Fibroblast of upper back skin (primary cell): ENCODE results near the gene SYNJ2.

ENCODE experiments used
- DNase-seq: peaks from one replicate; pipeline ENCODE4 v3.0.0-alpha.2; 2013

Gene SYNJ2

DNA sequence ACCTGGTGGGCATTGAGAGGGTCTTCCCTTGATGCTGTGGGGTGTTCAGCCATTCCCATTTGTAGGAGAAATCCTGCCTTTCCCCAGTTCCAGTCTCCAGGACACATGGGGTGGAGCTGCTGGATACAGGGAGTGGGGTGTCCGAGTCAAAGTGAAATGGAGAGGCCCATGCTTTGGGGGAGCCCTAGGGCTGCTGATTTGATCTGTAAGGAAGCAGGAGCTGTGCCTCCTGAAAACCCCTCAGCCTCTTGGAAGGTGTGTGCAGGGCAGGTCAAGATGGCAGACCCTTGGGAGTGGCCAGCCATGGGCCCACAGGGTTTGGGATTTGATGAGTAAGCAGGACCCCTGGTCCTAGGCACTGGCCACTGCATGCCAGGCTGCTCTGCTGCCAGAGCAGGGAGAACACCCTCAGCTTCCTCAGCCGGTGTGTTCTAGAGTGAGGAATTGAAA is 104.4 kb downstream of the SYNJ2 start:
- no peak for DNase-seq

DNA sequence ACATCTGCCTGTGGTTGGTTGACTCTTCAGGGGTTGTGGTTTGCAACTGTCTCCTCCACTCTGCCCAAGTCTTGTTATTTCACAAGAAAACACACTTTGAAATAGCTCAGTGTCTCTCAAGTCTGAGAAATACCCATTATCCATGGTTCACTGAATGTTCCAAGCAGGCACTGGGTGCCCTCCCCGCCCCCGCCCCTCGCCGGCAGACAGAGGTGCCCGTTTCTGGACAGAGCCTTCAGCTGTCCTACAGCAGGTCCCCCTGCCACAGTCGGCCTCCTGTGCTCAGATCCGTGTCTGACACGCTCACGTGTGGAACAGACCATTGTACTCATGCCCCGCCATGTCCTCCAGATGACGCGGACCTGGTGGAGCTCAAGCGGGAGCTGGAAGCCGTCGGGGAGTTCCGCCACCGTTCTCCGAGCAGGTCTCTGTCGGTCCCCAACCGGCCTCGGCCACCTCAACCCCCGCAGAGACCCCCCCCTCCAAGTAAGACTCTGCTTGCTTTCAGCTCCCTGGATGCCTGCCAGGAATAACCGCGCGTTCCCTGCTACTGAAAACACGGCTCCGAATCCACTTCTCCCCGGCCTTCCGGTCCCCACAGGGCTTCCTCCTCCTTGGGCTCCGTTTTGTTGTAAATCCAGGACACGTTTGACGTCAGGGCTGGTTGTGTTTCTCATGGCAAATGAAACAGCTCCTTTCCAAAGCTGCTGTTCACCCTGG is 105.0 kb downstream of the SYNJ2 start:
- peak; percentile 77 for DNase-seq

DNA sequence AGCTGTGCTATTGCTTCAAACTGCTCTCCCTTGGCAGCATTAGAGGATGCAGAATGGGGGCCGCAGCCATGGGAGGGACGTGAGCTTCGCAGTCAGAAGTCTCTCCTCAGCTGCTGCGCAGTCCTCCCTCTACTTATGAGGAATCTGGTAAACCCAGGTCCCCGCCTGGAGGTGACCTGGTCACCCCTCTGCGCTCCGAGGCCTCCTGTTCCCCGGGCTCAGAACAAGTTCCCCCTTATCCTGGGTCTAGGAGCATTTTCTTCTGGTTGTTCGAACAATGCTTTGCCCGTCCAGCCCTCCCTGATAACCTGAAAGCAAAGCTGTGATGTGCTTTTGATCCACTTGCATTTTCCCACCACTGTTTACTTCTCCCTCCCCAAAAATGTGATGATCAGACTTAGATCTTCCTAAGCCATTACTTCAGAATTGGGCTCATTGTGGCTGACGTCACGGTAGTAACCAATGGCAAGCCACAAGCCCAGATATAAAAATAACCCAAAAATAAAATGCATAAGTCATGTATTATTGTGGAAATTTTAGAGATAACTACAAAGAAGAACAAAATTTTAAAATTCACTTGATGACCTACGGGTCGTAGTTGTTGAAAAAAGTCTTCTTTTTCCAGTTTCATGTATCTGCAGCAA is 105.7 kb downstream of the SYNJ2 start:
- no peak for DNase-seq

DNA sequence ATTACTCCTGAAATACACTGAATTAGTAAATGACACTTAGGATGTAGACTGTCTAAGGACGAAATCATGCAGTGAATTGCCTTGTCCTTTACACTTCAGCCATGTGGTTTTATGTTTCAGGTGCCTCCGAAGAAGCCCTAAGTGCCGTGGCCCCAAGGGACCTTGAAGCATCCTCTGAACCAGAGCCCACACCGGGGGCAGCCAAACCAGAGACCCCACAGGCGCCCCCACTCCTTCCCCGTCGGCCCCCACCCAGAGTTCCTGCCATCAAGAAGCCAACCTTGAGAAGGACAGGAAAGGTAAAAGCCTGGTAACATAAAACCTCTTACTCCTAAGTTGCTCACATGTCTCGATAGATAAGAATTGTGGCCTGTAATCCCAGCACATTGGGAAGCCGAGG is 111.1 kb downstream of the SYNJ2 start:
- DNase-seq: no peak

DNA sequence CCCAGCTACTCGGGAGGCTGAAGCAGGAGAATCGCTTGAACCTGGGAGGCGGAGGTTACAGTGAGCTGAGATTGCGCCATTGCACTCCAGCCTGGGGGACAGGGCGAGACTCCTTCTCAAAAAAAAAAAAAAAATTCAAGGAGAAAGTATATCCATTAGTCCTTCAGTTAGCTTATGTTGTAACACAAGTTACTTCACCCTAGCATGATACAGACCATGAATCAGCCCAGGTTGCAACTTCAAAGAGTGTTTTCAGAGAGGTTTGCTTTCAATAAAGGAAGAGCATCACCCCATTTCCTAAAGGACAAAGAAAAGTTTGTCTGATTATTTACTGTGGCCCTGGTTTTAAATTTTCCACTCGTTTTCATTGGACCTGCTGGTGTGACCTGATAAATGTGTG is 113.4 kb downstream of the SYNJ2 start:
- DNase-seq: no peak

DNA sequence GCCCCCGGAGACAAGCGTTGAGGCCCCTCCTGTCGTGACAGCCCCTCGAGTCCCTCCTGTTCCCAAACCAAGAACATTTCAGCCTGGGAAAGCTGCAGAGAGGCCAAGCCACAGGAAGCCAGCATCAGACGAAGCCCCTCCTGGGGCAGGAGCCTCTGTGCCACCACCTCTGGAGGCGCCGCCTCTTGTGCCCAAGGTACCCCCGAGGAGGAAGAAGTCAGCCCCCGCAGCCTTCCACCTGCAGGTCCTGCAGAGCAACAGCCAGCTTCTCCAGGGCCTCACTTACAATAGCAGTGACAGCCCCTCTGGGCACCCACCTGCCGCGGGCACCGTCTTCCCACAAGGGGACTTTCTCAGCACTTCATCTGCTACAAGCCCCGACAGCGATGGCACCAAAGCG is 114.0 kb downstream of the SYNJ2 start:
- DNase-seq: no peak

DNA sequence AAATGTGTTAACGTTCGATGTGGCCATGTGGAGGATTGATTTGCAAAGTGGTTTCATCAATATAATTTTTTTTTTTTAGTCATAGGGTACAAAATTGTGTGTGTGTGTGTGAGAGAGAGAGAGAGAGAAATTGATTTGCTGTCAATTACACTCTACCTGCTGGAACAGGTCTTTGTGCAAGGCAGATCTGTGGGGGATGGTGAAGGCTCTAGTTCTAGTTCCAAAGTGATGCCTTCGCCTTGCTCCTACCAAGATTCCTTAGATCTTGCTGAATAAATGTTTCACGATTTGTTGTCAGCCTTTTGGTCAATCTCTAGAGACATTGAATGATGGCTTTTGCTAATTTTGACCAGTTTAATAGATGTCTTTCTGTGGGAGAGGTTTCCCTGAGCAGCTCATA is 121.6 kb downstream of the SYNJ2 start:
- DNase-seq: no peak

DNA sequence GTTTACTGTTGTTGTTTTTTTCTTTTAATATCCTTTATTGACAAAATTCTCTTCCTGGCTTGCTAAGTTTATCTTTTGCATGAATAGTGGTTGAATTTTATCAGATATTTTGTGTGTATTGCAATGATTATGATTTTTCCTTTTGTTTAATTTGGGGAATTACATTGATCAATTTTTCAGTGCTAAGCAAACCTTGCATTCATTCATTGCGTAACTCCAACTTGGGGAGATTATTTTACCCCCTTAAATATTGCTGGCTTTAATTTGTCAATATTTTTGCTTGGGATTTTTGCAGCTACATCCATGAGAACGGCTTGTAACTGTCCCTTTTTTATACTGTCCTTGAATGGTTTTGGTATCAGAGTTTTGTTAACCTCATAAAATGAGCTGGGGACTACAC is 123.0 kb downstream of the SYNJ2 start:
- DNase-seq: no peak

DNA sequence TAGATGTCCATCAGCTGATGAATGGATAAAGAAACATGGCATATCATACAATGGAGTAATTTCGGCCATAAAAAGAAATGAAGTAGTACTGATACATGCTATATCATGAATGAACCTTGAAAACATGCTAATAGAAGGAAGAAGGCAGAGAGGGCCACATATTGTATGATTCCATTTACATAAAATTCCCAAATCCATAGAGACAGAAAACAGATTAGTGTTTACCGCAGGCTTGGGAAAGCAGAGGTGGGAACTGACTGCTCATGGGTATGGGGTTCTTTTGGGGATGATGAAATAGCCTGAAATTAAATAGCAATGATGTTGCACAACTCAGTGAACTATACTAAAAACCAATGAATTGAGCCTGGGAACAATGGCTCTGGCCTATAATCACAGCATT is 128.1 kb downstream of the SYNJ2 start:
- DNase-seq: peak; percentile 12

DNA sequence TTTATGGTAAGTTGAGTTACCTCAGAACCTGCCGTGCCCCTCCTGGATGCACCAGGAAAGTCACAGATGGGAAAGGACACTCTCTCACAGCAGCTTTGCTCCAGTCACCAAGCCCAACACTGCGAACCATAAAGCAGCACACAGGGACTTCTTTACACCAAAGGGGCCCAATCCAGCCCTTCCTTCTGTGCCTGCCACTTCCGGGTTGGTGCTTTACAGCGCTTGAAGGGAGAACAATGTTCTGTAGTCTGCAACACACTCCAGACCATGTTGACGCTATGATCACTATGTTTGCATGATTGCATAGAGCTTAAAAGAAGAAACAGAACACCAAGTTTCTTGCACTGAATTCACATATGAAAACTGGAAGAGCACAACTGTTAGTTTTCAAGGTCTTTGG is 129.3 kb downstream of the SYNJ2 start:
- no peak for DNase-seq

DNA sequence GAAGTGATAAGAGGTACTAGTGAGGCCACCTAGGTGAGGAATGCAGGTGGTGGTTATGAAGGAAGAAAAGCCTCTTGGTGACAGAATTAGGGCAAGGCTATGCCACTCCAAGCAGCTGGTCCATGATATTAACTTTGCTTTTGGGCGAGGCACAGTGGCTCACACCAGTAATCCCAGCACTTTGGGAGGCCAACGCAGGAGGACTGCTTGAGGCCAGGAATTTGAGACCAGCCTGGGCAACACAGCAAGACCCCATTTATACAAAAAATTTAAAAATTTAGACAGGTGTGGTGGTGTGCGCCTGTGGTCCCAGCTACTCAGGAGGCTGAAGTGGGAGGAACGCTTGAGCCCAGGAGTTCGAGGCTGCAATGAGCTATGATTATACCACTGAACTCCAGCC is 130.3 kb downstream of the SYNJ2 start:
- DNase-seq: no peak

DNA sequence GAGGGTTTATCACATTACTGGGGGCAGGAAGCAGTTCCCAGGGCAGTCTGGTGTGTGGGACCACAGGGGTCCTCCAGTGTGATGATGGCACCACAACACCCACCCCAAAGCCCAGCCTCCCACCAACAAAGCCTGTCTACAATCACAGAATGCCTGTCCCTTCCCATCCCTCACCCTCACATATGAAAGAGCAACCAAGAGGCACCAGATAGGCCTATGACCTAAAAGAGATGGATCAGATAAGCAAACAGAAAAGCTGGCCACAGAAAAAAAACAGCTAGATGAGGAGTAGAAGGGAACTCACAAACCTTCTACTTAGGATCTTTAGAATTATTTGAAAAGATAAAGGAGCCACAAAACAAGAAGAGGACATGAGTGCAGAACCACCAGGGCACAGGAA is 132.1 kb downstream of the SYNJ2 start:
- DNase-seq: no peak

DNA sequence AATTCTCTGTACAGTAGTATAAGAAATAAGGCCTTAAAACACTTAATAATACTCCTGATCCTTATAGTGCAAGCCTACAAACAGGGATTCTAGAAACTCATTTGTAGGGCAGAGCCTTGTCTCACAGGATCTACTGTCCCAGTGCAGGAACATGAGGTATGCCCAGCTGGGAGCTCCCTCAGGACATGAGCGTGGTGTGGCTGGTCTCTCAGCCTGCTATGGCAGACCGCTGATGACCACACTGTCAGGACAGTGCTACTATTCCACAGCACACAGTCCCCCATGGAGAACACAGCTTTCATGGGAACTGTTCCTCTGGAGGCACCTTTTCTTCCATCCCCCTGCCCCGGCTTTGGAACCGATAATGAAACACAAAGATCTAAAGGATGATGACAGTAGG is 133.4 kb downstream of the SYNJ2 start:
- DNase-seq: no peak

DNA sequence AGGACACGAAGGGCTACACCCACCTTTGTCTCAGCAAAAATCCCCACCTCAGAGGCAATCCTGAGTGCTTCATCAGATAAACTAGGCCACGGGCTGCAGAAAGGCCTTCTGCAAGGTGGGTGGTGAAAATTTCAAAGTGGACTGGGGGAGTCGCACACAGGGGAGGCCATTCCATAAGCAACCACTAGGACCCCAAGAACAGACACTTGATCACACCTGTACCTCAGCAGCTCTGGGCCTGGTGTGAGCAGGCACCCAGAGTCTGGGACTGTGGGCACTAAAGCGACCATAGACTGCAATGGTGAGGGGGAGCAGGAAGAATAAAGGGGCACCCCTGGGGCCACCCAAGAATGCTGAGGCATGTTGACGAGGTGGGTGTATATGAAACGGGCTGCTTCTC is 133.8 kb downstream of the SYNJ2 start:
- no peak for DNase-seq

DNA sequence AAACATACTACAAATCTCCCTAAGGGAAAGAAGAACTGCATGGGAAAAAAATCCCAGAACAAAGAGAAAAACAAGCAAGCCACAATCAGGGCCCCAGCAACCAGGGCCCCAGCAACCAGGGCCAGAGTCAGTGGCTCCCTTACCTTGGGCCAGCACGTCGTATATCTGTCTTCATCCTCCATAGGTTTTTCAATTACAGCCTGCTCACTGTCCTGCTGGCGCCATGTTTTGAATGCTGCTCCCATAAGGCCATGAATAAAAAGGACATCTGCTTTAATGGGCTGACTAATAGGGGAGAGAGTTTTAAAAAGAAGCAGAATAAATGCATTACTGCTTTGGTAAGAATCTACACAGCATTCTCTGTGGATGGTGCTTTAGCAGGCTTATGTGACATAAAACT is 137.2 kb downstream of the SYNJ2 start:
- DNase-seq: no peak

DNA sequence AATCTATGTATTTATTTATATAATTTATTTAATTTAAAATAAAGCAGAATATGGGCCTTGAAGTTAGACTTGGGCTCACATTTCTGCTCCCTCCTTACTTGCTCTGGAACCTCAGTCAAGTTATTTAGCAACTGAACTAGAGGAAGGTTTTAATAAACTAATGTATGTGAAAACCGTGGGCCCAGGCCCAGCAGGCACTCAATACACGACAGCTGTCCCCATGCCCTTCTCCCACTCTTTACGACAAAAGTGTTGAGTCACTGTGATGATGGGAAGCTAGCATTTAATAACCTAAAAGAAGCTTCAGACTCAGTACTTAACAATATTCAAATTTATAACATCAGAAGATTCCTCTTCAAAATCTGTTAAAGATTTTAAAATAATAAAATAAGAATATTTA is 139.7 kb downstream of the SYNJ2 start:
- no peak for DNase-seq

DNA sequence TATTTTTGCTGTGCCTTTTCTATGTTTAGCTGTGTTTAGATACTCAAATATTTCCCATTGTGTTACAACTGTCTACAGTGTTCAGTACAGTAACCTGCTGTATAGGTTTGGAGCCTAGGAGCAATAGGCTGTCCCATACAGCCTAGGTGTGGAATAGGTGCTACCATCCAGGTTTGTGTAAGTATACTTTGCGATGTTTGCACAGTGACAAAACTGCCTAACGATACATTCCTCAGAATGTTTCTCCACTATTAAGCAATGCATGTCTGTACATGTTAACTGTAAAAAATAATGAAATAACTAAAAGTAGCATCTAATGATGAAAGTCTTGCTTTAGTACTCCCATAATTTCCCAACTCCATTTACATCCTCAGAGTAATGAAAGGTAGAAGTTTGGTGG is 140.4 kb downstream of the SYNJ2 start:
- no peak for DNase-seq

DNA sequence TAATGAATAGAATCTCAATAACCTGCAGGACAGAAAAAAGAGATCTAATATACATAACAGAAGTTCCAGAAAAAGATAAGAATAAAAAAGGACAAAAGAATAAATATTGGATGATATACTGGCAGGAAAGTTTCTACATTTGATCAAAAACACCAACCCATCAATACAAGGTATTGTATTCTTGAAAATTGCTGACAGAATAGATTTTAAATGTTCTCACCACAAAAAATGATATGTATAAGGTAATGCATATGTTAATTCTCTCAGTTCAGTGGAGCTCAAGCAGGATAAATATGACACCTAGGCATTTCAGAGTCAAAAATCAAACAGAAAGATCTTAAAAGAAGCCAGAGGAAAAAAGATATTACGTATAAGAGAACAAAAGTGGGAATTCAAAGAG is 142.6 kb downstream of the SYNJ2 start:
- no peak for DNase-seq

DNA sequence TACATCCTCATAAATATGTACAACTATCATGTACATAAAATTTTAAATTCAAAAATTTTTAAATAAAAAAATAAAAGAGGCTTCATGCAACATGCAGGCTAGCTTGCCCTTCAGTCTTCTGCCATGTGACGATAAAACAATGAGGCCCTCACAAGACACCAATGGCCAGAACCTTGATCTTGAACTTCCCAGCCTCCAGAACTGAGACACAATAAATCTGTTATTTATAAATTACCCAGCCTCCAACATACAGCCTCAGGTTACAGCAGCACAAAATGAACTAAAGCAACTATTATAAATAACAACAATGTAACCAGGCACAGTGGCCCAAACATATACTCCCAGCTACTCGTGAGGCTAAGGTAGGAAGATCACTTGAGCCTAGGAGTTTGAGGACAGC is 143.6 kb downstream of the SYNJ2 start:
- no peak for DNase-seq

DNA sequence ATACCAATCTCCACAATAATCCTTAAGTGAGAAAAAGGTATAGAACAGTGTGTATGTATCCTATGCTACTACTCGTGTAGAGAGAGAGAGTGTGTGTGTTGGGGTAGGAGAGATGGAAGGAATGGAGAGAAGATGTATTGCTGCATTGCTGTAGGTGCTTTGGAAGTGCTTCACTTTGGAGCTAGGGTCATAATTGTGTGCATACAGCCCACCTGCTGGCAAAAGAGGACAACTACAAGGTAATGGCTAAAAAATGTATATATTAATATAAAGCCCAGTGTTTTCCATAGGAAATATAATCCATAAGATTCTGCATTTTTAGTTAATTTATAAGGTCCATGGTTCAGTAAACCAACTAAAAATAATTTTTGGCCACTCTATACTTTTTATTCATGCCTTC is 150.3 kb downstream of the SYNJ2 start:
- DNase-seq: peak; percentile 42

DNA sequence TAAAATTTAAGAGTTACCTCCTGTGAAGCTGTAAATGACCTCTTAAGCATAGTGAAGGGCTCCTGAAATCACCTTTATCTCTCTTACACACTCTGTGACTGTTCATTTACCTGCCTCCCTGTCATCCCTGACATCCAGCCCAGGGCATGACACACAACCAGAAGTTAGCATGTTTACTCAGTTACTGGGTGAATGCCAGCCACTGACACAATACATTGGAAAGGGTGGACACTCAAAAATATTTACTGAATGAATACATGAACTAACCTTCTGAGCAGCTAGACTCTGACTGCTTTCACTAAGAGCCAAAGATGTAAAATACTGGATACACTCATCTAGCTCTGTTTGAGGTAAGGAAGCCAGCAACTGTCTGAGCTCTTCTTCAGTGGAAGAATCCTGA is 161.1 kb downstream of the SYNJ2 start:
- DNase-seq: peak; percentile 63

DNA sequence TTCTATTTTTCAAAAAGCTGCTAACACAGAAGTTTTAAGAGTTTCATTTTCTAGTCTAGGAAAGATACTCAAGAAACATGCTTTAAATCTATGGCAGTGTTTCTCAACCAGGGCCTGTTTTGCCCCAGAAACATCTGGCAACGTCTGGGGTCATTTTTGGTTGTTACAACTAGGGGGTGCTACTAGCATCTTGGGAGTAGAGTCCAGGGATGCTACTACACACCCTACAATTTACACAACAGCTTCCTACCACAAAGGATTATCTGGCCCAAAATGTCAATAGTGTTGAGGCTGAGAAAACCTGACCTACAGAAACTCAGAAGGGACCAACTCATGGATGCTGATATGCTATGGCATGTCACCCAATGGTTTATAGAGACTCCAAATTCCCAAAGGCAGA is 162.0 kb downstream of the SYNJ2 start:
- peak; percentile 17 for DNase-seq
